Activated naive CD4-positive, alpha-beta T cell treated with Interleukin-2 at 50 U/mL for 16 hours (primary cell): ENCODE data around the gene COLEC12.

ENCODE experiments used
- DNase-seq: peaks from one replicate; pipeline ENCODE4 v3.0.0-alpha.2; 2020

COLEC12 gene

DNA sequence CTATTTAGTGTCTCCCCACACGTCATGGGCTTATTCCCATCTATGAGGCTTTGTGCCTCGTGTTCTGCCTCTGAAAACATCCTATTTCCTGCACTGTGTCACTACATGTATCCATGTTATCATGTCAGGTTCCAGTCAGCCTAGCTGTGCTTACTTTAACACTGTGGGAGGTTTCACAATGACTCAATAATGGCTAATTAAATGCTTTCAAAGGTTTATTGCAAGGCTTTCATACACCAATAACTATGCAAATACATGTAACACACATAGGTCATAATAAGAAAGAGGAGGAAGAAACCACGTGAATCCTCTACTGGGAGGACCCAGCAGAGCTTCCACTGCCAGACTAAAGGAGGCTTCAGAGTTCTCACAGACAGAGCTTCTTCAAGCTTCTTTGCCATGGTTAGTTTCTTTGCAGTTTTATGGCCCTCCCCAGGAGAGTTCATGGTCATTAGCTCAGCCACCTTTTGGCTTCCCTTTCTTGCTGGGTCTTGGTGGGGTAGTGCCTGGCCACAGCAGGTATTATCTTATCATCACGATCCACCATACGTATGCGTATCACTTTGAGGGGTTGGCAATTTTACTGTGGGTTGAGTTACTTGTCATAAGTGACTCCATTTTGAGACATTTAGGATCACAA, 5.1 kb upstream of the COLEC12 start:
- no peak for DNase-seq

GRCh38 chr18:501406-501714, 859 bp upstream of the COLEC12 start:
- DNase-seq = no peak

DNA sequence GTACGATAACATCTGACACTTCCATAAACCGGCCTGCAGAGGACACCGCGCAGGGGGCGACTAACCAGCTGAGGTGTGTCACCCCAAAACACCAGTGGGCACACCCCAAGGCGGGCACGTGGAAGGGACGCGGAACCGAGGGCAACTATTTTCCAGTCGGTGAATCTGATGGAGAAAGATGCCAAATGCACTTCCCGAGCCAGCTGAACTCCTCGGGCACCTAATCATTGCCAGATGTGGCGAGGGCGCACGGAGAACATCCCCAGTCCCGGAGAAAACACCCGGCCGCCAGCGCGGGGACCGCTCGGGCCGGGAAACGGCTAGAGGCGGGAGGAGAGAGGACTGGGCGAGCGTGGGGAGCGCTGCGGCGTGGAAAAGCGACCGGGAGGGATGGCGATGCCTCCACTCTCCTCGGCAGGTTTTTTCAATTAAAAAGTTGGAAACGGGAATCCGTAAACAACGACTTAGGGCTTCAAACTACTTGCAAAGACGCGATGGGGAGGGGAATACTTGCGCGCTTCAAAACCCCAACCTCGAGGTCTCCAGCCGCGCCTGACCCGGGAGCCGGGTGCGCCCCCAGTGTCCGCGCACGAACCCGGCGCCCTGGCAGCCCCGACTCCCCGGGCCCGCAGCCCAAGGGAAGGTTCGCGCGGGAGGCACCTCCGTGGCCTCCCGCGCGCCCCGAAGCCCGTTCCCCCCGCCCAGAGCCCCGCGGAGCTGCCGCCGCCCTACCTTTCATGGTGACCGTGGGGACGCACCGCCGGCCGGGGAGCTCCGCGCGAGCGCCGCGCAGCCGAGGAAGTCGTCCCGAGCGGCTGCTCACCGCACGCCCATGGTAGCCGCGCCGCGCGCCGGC, 497 bp downstream of the COLEC12 start:
- no peak for DNase-seq

DNA sequence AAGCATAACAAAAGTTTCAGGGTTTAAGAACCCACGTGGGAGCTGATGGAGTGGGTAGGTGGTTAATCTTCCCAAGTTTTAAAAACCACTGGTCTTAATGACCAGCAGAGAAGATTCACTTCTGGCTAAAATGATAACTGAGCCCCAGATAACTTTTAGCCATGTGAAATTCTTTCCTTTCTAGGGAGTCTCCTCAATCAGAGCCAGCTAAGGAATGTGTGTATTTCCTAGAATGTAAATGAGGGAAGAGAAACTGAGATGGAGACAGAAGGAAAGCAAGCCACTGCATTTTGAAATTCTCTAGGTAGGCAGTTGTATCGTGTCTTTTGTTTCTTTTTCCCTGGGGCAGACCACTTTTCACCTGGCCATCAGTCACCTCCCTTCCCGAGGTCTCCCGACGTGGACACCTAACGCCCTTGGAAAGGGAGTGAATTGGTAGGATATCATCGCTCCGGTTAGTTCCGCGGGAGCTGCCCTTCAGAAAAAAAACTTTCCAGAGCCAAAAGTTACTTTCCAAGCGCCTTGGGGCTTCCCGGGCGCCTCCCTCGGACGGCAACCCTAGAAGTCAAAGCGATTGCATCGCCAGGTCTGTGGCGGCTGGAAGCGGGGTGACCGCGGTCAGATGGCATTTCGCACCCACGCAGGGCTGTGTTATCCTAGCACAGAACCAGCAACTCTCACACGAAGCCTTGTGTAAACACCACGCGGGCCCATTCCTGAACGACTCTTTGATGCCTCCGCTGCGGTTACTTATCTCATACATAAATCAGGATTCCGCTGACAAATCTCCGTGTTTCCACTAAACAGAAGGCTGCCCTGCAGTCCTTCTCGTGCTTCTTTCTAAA, 1.3 kb downstream of the COLEC12 start:
- no peak for DNase-seq

GRCh38 chr18:497688-498087, 2.8 kb downstream of the COLEC12 start:
- no peak for DNase-seq

GRCh38 chr18:495452-495851, 5.0 kb downstream of the COLEC12 start:
- DNase-seq = no peak

DNA sequence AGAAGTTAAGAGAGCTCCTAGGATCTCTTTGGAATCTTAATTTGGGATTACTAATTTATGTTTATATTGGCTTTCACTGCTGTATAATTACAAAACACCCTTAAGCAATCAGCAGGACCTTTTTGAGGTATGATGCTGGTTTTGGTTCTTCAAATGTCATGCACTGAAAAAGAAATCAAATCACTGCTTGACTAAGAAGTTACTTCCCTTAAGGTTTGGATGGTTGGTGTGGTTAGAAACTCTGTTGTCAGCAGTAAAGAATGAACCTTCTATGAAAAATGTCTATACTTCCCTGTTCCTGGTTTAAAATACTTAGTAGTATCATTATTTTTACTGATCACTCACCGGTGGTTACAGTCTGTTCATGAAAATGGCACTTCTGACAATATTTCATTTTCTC, 5.5 kb downstream of the COLEC12 start:
- DNase-seq = no peak

GRCh38 chr18:493986-494983, 6.2 kb downstream of the COLEC12 start:
- DNase-seq = no peak

- DNase-seq = no peak
Measured at GRCh38 chr18:492451-492850, 8.1 kb downstream of the COLEC12 start.

- DNase-seq = no peak
Measured at GRCh38 chr18:490624-491023, 9.9 kb downstream of the COLEC12 start.

GRCh38 chr18:490024-490366, 10.5 kb downstream of the COLEC12 start:
- no peak for DNase-seq

DNA sequence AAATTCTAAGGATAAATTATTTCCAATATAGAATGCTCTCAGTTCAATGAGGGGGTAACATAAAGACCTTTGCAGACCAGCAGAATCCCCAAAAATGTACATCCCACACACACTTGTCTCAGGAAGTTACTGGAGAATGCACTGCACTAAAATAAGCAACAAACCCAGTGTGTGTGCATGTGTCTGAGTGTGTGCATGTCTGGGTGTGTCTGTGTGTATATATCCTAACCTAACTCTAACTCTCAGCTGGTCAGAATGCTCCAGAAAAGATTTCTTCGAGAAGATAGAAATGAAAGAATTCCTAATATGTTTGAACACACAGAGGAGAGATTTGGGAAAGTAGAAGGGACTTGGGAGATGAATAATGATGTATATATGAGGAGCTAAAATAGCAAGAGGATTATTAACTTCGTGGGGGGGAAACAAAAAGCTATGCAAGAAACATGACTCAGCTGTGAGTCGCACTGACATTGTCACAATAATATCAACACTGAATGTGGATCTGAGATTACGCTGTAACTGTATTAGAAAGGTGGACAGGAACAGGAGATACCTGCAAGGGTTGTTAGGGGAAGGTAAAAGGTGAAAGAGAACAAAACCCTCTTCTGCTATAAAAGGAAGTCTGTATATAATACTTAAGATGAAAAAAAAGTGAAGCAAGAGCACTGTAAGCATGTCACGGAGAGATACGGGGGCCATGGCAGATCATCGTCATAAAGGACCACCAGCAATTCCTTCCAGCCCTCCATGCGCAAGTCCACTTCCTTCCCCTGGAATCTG, 11.1 kb downstream of the COLEC12 start:
- no peak for DNase-seq

DNA sequence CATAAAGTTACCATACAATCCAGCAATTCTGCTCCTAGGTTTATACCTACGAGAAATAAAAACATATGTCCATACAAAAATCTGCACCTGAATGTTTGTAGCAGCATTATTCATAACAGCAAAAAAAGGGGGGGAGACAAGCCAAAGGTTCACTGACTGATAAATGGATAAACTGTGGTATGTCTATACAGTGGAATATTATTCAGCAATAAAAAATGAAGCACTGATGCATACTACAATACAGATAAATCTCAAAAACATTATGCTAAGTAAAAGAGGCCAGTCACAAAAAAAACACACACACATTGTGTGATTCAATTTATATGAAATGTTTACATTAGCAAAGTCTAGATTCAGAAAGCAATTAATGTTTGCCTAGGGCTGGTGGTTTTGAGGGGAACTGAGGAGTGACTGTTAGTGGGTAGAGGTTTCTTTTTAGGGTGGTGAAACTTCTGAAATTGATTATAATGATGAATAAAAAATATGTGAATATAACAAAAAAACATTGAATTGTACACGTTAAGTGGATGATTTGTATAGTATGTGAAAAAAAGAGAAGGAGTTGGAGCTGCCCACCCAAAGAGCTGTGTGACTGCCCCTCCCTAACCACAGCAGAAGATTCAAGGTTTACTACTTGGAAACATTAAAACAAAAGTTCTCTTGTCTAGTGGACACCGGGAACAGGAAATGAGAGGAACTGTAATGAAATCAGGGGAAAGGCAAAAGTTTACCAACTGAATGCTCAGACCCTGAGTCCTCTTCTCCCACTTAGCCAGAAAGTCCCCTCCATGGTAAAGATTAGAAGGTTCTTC, 13.4 kb downstream of the COLEC12 start:
- no peak for DNase-seq

DNA sequence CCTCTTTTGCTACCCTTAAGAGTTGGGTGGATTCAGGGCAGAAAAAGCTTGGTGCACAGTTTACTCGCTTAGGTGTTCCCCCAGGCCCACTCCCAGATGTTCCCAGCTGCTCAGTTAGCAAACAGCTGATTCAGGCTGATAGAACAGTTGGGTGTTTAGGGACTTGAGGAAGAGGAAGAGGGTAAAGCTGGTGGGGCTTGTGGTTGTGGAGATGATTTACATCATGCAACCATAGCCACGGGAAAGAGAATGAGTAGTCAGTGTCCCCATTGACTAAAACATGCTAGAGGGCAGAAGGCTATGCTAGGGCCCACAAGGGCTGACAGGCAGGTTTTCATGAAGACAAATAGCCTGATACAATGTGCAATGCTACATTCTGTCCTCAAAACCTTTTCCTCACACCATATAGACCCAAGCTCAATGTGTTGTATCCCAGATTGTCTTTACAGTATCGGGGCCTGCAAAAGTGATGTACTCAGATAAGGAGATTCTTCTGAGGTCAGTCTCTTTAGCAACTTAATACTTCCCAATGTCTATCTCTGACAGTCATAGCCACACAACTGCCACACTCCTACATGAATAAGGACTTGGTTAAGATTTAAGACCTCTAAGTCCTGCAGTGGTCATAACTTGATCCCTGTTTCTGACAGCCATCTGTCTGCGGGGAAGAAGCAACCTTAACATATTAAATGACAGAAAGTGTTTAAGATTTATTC, 15.6 kb downstream of the COLEC12 start:
- DNase-seq = no peak

- no peak for DNase-seq
Measured at GRCh38 chr18:478681-479080, 21.8 kb downstream of the COLEC12 start.

DNA sequence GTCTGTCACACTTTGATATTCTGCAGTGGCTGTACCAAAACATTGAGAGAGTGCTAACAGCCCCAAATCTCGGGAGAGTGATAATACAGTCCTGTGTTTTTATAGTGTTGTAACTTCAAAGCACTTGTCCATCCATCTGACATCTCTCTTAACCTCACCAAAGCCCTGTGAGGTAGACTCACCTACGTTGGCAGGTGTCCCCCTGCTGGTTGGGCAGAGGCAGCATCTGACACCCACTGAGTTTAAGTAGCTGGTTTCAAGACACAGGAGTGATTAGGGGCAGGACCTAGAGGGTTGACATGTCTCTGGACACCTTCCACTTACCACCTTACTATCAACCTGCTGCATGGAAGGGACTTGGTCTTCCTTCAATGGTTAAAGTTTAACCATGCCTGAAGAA, 22.9 kb downstream of the COLEC12 start:
- peak; percentile 4 for DNase-seq

DNA sequence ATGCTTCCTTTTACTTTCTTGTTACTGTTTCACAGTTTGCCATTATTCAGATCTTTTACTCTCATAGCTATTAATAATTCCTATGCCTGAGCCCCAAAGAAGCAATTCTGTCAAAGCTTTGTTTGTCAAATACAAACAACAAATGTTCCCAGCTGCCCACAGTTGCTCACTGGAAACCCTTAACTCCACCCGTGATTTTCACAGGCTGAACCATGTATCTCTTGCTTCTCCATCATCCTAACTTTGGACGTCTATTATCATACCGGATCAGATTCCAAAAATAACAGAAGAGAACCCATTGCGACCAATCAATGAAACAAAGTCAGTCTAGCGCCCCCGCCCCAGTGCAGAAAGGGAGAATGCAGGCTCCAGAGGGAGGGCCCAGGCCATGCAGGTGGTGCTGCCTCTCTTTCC, 24.2 kb downstream of the COLEC12 start:
- DNase-seq = no peak

- DNase-seq = no peak
Measured at GRCh38 chr18:475202-476031, 25.1 kb downstream of the COLEC12 start.

- DNase-seq = no peak
Measured at GRCh38 chr18:474416-474815, 26.1 kb downstream of the COLEC12 start.
